GM21825 (cell line): ENCODE results near the gene MACROH2A1.

Source experiments
- ATAC-seq: cut with Tn5 transposase; IDR thresholded peaks from one replicate; pipeline ENCODE4 v1.9.1; 2021; ENCODE audit warnings: mild to moderate bottlenecking, moderate library complexity; ENCODE audit not compliant: unreplicated experiment

MACROH2A1 gene

GRCh38 chr5:135320718-135321484, 78.1 kb downstream of the MACROH2A1 start:
- no peak for ATAC-seq

GRCh38 chr5:135319928-135320606, 79.0 kb downstream of the MACROH2A1 start:
- no peak for ATAC-seq

GRCh38 chr5:135319458-135319857, 79.6 kb downstream of the MACROH2A1 start:
- no peak for ATAC-seq

- no peak for ATAC-seq
These were observed 80.1 kb downstream of the MACROH2A1 start for GRCh38 chr5:135318924-135319323.

GRCh38 chr5:135318037-135318436, 81.0 kb downstream of the MACROH2A1 start:
- no peak for ATAC-seq

GRCh38 chr5:135317286-135317685, 81.7 kb downstream of the MACROH2A1 start:
- no peak for ATAC-seq

- ATAC-seq: no peak
These were observed 83.6 kb downstream of the MACROH2A1 start for GRCh38 chr5:135315386-135315785.

GRCh38 chr5:135313946-135314345, 85.1 kb downstream of the MACROH2A1 start:
- no peak for ATAC-seq

GRCh38 chr5:135313405-135313804, 85.6 kb downstream of the MACROH2A1 start:
- no peak for ATAC-seq

- ATAC-seq: no peak
These were observed 86.6 kb downstream of the MACROH2A1 start for GRCh38 chr5:135312255-135312935.

GRCh38 chr5:135310328-135310989, 88.6 kb downstream of the MACROH2A1 start:
- ATAC-seq: no peak

- ATAC-seq: no peak
These were observed 89.4 kb downstream of the MACROH2A1 start for GRCh38 chr5:135309391-135310327.

GRCh38 chr5:135308752-135309151, 90.3 kb downstream of the MACROH2A1 start:
- ATAC-seq: no peak

GRCh38 chr5:135308245-135308644, 90.8 kb downstream of the MACROH2A1 start:
- no peak for ATAC-seq

- no peak for ATAC-seq
These were observed 91.7 kb downstream of the MACROH2A1 start for GRCh38 chr5:135307143-135307903.

GRCh38 chr5:135306557-135306956, 92.5 kb downstream of the MACROH2A1 start:
- ATAC-seq: no peak

- no peak for ATAC-seq
These were observed 94.4 kb downstream of the MACROH2A1 start for GRCh38 chr5:135304352-135305221.

- ATAC-seq: no peak
These were observed 95.4 kb downstream of the MACROH2A1 start for GRCh38 chr5:135303582-135304173.
